Uterus (tissue), 4 donors: ENCODE results near the gene TFB1M. TPM values are rescaled to one million over a fixed set of nuclear protein-coding genes. Genes with fewer than 3 reads are reported as not detected.

Experiments used
- DNase-seq, 2 donors: peaks; one replicate each; pipeline ENCODE4 v3.0.0-alpha.2; 2019 to 2020
- H3K27ac ChIP-seq, 2 donors: fragments of 200-600 bp; sonication (generic); 1 replicate in 1 of 2; 2 replicates in 1 of 2; pipeline ENCODE4 v1.5.1; 2016 to 2018
- H3K27me3 ChIP-seq, 2 donors: fragments of 200-600 bp; sonication (generic); one replicate each; pipeline ENCODE4 v1.5.1; 2018 to 2019; ENCODE audit warnings: control low read depth in 1 of 2
- H3K36me3 ChIP-seq, 2 donors: fragments of 200-600 bp; sonication (generic); one replicate each; pipeline ENCODE4 v1.5.1; 2019; ENCODE audit warnings: control low read depth in 1 of 2
- H3K4me1 ChIP-seq, 2 donors: fragments of 200-600 bp; sonication (generic); one replicate each; pipeline ENCODE4 v1.5.1; 2018 to 2019; ENCODE audit warnings: control low read depth in 1 of 2
- H3K4me3 ChIP-seq, 2 donors: fragments of 200-600 bp; sonication (generic); 1 replicate in 1 of 2; 2 replicates in 1 of 2; pipeline ENCODE4 v1.5.1; 2018 to 2019; ENCODE audit warnings: mild to moderate bottlenecking in 1 of 2
- H3K9me3 ChIP-seq, 2 donors: fragments of 200-600 bp; sonication (generic); one replicate each; pipeline ENCODE4 v1.5.1; 2019; ENCODE audit warnings: control low read depth in 1 of 2
- CTCF ChIP-seq, 4 experiments: fragments of 200-600 bp in 2 of 4; fragments of 450-650 bp in 2 of 4; sonication (generic) in 2 of 4; IDR thresholded peaks; one replicate each; pipeline ENCODE4 v1.5.1; 2016 to 2019; ENCODE audit warnings: antibody characterized with exemption in 4 of 4, mild to moderate bottlenecking in 2 of 4, moderate library complexity in 1 of 4
- POLR2A ChIP-seq, 2 donors: fragments of 450-650 bp; IDR thresholded peaks; one replicate each; pipeline ENCODE4 v1.6.1; 2016; ENCODE audit warnings: antibody characterized with exemption in 2 of 2, mild to moderate bottlenecking in 1 of 2, moderate library complexity in 1 of 2
- intact Hi-C: fragments of 100-400 bp; cut with DNase I; formaldehyde crosslinking; loops from one replicate; pipeline ENCODE4 v1.15.1; 2023; ENCODE audit warnings: low total_unique reads
- total RNA-seq, 4 donors: library from RNA; depleted of rRNA in 3 of 4; stranded (reverse); fragments of >200 nt in 3 of 4; gene quantifications; one replicate each; pipeline versions ENCODE4 v1.1.0 to v1.2.4, GENCODE V29; 2014 to 2023
- donor health status: DM: yes; HTN: yes; CAD: no.

The TFB1M gene
- total RNA-seq, 4 donors from 2014 or later = 0.59 to 46.1 (median 20.9) TPM

DNA sequence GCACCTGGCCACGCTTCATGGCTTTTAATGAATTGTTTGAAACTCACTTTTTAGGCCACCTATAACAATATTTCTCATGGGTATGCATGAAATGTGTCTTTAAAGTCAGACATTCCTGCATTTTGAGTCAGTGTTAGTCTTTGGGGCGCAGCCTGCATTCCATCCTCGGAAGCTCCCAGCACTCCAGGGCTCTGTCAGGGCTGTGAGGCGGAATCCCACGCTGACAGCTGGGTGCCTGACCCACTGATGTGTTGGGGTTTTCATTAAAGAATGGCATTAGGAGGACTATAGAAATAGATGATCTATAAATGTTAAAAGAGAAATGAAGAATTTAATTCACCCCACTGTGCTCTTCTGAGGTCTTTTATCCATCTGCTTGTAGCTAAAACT is 66.7 kb downstream of the TFB1M start:
- H3K4me3 ChIP-seq = no peak overlapping the region
- no peaks in the 10 kb centered on the region for H3K9me3 ChIP-seq
- no peaks in the 10 kb centered on the region for H3K36me3 ChIP-seq
- no peak for DNase-seq
- H3K27me3 ChIP-seq = no peaks in the 10 kb centered on the region
- peak overlapping the region; percentile 55 to 62 for H3K27ac ChIP-seq
- TF ChIP-seq CTCF (IDR thresholded peaks at IDR 0.05) = no peak
- TF ChIP-seq POLR2A (IDR thresholded peaks at IDR 0.05) = no peak
- peaks cover 0 to 5% of the 10 kb centered on the region in 2 donors for H3K4me1 ChIP-seq
- intact Hi-C loops = loop anchor here (10.0 kb wide), 1 partner anchor 73 kb away; no protein-coding TSS in a partner anchor

DNA sequence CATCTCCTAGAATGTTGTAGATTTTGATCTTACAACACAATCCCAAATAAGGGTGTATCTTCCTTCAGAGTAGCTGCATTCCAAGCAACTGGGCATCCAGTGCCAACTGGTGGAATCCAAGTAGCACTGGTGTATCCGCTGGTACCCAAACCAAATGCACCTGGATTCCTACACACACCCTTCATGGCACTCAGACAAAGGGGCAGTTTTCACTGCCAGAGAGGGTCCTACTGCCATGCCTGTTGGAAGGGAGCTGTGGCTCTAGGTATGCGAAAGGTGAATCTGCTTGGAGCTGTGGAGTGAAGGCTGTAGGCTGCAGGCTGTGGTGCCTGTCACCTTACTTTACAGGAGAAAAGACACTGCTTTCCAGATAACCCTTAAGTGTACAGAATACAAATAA is 67.5 kb downstream of the TFB1M start:
- intact Hi-C loops = loop anchor here (10.0 kb wide), 1 partner anchor 72 kb away; no protein-coding TSS in a partner anchor
- no peaks in the 10 kb centered on the region for H3K9me3 ChIP-seq
- TF ChIP-seq CTCF (IDR thresholded peaks at IDR 0.05) (no peak), POLR2A (IDR thresholded peaks at IDR 0.05) (no peak)

GRCh38 chr6:155245831-155246230 is 68.5 kb downstream of the TFB1M start:
- intact Hi-C loops = loop anchor here (10.0 kb wide), 1 partner anchor 71 kb away; no protein-coding TSS in a partner anchor
- H3K4me3 ChIP-seq = no peak overlapping the region
- no peak for TF ChIP-seq CTCF (IDR thresholded peaks at IDR 0.05)
- TF ChIP-seq POLR2A (IDR thresholded peaks at IDR 0.05) = no peak
- no peaks in the 10 kb centered on the region for H3K9me3 ChIP-seq
- H3K4me1 ChIP-seq = peaks cover 0 to 5% of the 10 kb centered on the region in 2 donors
- no peaks in the 10 kb centered on the region for H3K36me3 ChIP-seq
- H3K27me3 ChIP-seq = no peaks in the 10 kb centered on the region
- no peak for DNase-seq
- H3K27ac ChIP-seq = no peak overlapping the region

More for the DNA sequence above, 67.5 kb downstream of the TFB1M start:
- DNase-seq = no peak
- H3K27ac ChIP-seq = no peak overlapping the region
- no peak overlapping the region for H3K4me3 ChIP-seq
- H3K36me3 ChIP-seq = no peaks in the 10 kb centered on the region
- peaks cover 0 to 5% of the 10 kb centered on the region in 2 donors for H3K4me1 ChIP-seq
- H3K27me3 ChIP-seq = no peaks in the 10 kb centered on the region

- TF ChIP-seq CTCF (IDR thresholded peaks at IDR 0.05) (no peak), POLR2A (IDR thresholded peaks at IDR 0.05) (no peak)
- intact Hi-C loops = loop anchor here (10.0 kb wide), 1 partner anchor 70 kb away; no protein-coding TSS in a partner anchor
- Histone ChIP-seq H3K9me3 (no peaks in the 10 kb centered on the region), H3K27ac (no peak overlapping the region), H3K36me3 (no peaks in the 10 kb centered on the region), H3K27me3 (no peaks in the 10 kb centered on the region), H3K4me1 (peaks cover 0 to 5% of the 10 kb centered on the region in 2 donors), H3K4me3 (no peak overlapping the region)
- no peak for DNase-seq
Observed at GRCh38 chr6:155245193-155245592, 69.1 kb downstream of the TFB1M start.

GRCh38 chr6:155244434-155244833 is 69.8 kb downstream of the TFB1M start:
- Histone ChIP-seq H3K27me3 (no peaks in the 10 kb centered on the region), H3K36me3 (no peaks in the 10 kb centered on the region), H3K27ac (no peak overlapping the region), H3K4me3 (no peak overlapping the region), H3K4me1 (peaks cover 0 to 5% of the 10 kb centered on the region in 2 donors), H3K9me3 (no peaks in the 10 kb centered on the region)
- TF ChIP-seq CTCF (IDR thresholded peaks at IDR 0.05) (no peak), POLR2A (IDR thresholded peaks at IDR 0.05) (no peak)
- no peak for DNase-seq
- intact Hi-C loops = loop anchor here (10.0 kb wide), 1 partner anchor 70 kb away; no protein-coding TSS in a partner anchor
